ENCODE results near the gene ZDHHC11B.

DNA sequence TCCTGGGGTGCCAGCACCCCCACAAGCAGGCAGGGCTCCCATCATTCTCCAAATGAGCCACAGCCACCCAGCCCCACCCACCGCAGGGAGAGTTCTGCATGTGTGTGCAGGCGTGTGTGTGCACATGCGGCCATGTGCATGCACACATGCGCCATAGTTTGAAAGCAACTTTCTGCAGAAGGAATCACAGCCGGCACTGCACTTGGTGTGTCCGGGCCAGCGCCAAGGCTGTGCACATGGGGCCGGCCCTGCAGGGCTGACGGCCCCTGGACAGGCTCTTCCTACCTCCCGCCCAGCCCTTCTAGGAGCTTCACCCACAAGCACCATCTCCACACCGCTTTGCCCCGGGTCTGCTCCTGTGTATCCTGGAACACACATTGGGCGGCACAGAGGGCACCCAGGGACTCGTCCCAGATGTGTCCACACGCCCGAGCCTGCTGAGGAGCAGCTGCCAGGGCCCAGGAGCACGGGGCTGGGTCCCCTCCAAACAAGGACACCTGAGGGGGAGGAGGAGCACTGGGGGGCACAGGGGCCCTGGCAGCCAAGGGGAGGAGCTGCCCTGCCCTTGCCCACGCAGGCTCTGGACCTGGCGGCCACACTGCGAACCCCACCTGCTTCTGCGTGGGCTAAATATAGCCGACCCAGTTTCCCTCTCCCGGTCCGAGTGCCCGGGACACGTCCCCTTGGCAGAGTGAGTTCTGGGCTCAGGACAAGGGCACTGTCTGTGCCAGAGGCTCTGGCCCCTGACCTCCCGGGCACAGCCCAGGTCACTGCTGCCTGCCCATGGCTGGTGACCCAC, 110.5 kb downstream of the ZDHHC11B start:
- TF ChIP-seq, protein P1, sequence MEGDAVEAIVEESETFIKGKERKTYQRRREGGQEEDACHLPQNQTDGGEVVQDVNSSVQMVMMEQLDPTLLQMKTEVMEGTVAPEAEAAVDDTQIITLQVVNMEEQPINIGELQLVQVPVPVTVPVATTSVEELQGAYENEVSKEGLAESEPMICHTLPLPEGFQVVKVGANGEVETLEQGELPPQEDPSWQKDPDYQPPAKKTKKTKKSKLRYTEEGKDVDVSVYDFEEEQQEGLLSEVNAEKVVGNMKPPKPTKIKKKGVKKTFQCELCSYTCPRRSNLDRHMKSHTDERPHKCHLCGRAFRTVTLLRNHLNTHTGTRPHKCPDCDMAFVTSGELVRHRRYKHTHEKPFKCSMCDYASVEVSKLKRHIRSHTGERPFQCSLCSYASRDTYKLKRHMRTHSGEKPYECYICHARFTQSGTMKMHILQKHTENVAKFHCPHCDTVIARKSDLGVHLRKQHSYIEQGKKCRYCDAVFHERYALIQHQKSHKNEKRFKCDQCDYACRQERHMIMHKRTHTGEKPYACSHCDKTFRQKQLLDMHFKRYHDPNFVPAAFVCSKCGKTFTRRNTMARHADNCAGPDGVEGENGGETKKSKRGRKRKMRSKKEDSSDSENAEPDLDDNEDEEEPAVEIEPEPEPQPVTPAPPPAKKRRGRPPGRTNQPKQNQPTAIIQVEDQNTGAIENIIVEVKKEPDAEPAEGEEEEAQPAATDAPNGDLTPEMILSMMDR (conservative IDR thresholded peaks at IDR 0.05; ENCODE audit: low read depth, low read length) = no peak
- TF ChIP-seq EZH2phosphoT487 (IDR thresholded peaks at IDR 0.05; ENCODE audit: borderline replicate concordance, low read length) = no peak
